ENCODE data around the gene SMCR8. TPM values are rescaled to one million over a fixed set of nuclear protein-coding genes. Genes with fewer than 3 reads are reported as not detected.

SMCR8 gene
- total RNA-seq: 14.2 and 14.9 TPM in 2 replicates

DNA sequence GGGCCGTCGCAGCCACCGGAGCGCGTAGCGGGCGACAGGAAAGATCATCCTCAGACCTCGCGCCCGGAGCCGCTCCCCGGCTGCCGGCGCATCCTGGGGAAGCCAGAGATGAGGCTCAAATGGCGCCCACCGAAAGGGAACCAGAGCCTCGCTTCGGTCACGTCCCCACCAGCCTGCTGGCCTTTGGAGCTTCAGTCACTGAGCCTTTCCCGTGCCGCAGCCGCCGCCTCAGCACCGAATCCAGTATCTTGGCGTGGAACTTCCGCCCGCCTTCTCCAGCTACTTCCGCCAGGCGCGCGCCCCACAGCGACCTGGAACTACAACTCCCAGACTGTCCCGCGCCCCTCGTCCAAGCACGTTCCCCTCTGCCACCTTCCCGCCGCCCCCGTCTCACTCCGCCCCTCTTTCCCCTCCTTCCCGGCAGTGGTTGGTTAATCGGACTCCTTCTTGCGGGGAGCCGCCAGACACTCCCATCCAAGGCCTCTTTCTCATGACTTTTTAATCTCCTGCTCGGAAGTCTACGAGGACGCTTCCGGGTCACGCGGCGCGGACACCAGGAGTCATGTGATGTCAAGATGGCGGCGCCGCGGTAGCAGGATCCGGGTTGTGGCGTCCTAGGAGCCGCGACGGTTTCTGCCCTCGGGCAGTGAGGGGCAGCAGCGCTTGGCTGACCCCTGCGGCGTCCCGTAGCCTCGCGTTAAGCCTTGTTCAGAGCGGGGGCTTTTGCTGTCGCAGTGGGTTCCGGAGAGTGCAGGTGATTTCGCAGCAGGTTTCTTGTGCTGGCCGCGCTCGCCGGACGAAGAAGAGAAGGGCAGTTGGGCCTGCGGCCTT, at the start of gene SMCR8, which contains the start of gene TOP3A:
Gene SMCR8 (plus strand): TSS at position 563 of the 831 bp plus-strand sequence. CDS start 497 bp downstream, outside the sequence.
Gene TOP3A (minus strand): TSS at position 264 of the 831 bp plus-strand sequence. CDS start 216 bp downstream, at position 48.

GRCh38 chr17:18363101-18364049, 48.3 kb downstream of the SMCR8 start, which contains the start of gene SHMT1:
TSS of gene SHMT1 (minus strand) at chr17:18363550. CDS start at chr17:18355981, 7,569 bp downstream.

Other genes with a start within 250 kb of the SMCR8 start
- gene DRG2, start 227.3 kb upstream of the SMCR8 start, total RNA-seq: 29.3 and 43.5 TPM in 2 replicates
- gene MYO15A, start 206.5 kb upstream of the SMCR8 start, total RNA-seq: under 0.01 and 0.56 TPM in 2 replicates
- 168 and 201 TPM in 2 replicates for gene ALKBH5, start 131.5 kb upstream of the SMCR8 start, total RNA-seq
- 33.3 and 36.2 TPM in 2 replicates for gene LLGL1, start 89.7 kb upstream of the SMCR8 start, total RNA-seq
- 209 and 366 TPM in 2 replicates for gene FLII, start 56.6 kb upstream of the SMCR8 start, total RNA-seq
- gene MIEF2, start 54.6 kb upstream of the SMCR8 start, total RNA-seq: 11.3 and 12.7 TPM in 2 replicates
- 17.2 and 36.8 TPM in 2 replicates for gene TOP3A, start 299 bp upstream of the SMCR8 start, total RNA-seq
- gene SHMT1, start 48.3 kb downstream of the SMCR8 start, total RNA-seq: 3.4 and 19.7 TPM in 2 replicates
- gene EVPLL, start 62.5 kb downstream of the SMCR8 start, total RNA-seq: not detected in 2 replicates
- not detected in 2 replicates for gene LGALS9C, start 161.5 kb downstream of the SMCR8 start, total RNA-seq

Data from regular cardiac myocyte (primary cell).